HEK293 (cell line): ENCODE data around the gene FNDC10.

Experiments
- KLF10 ChIP-seq: fragments of 450-650 bp; IDR thresholded peaks from 2 replicates; pipeline ENCODE4 v1.5.1; 2018; ENCODE audit warnings: missing biosample characterization, mild to moderate bottlenecking, missing genetic modification characterization
- ZNF133 ChIP-seq: fragments of 450-650 bp; formaldehyde crosslinking; IDR thresholded peaks from 2 replicates; pipeline ENCODE4 v1.5.1; 2016; ENCODE audit warnings: missing biosample characterization, missing genetic modification characterization
- ZNF146 ChIP-seq: fragments of 450-650 bp; formaldehyde crosslinking; IDR thresholded peaks from 2 replicates; pipeline ENCODE4 v1.5.1; 2016; ENCODE audit warnings: missing biosample characterization, missing genetic modification characterization
- ZNF311 ChIP-seq: fragments of 450-650 bp; formaldehyde crosslinking; IDR thresholded peaks from 2 replicates; pipeline ENCODE4 v1.5.1; 2017; ENCODE audit warnings: missing biosample characterization, missing genetic modification characterization, borderline replicate concordance
- TF ChIP-seq, protein P1 (sequence below): fragments of 450-650 bp; formaldehyde crosslinking; IDR thresholded peaks from 2 replicates; pipeline ENCODE4 v1.5.1; 2016; ENCODE audit warnings: missing biosample characterization, missing genetic modification characterization, borderline replicate concordance
- TF ChIP-seq, protein P2 (sequence below): fragments of 450-650 bp; formaldehyde crosslinking; IDR thresholded peaks from 2 replicates; pipeline ENCODE4 v1.5.1; 2016; ENCODE audit warnings: missing biosample characterization, missing genetic modification characterization
- TF ChIP-seq, protein P3 (sequence below): fragments of 450-650 bp; formaldehyde crosslinking; IDR thresholded peaks from 2 replicates; pipeline ENCODE4 v1.5.1; 2016; ENCODE audit warnings: missing biosample characterization, missing genetic modification characterization

DNA sequence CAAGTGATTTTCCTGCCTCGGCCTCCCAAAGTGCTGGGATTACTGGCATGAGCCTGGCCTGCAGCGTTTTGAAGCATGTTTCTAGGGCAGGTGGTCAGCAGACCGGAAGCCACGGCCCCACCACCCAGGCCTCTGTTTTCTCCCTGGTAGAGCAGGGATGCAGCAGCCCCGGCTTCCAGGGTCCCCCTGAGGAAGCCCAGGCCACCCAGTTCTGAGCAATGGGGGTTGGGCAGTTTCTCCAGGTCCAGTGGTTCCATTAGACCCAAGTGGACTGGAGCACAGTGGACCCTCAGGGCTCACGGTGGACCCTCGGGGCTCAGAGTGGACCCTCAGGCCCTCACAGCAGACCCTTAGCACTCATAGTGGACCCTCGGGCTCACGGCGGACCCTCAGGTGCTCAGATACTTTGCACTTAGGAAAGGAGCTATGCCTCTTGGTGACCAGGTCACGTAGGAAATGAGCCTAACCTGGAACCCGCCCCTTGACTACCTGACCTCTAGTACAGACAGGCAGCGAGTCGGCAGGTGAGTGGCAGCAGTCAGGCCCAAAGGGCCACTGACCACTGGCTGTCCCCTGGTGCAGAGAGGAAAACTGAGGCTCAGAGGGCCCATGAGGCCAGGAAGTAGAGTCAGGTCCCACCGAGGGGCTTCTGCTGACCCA is 4.6 kb upstream of the FNDC10 start:
- TF ChIP-seq, protein P1, sequence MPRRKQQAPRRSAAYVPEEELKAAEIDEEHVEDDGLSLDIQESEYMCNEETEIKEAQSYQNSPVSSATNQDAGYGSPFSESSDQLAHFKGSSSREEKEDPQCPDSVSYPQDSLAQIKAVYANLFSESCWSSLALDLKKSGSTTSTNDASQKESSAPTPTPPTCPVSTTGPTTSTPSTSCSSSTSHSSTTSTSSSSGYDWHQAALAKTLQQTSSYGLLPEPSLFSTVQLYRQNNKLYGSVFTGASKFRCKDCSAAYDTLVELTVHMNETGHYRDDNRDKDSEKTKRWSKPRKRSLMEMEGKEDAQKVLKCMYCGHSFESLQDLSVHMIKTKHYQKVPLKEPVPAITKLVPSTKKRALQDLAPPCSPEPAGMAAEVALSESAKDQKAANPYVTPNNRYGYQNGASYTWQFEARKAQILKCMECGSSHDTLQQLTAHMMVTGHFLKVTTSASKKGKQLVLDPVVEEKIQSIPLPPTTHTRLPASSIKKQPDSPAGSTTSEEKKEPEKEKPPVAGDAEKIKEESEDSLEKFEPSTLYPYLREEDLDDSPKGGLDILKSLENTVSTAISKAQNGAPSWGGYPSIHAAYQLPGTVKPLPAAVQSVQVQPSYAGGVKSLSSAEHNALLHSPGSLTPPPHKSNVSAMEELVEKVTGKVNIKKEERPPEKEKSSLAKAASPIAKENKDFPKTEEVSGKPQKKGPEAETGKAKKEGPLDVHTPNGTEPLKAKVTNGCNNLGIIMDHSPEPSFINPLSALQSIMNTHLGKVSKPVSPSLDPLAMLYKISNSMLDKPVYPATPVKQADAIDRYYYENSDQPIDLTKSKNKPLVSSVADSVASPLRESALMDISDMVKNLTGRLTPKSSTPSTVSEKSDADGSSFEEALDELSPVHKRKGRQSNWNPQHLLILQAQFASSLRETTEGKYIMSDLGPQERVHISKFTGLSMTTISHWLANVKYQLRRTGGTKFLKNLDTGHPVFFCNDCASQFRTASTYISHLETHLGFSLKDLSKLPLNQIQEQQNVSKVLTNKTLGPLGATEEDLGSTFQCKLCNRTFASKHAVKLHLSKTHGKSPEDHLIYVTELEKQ (tag by site-specific recombination) = no peak
- TF ChIP-seq ZNF311 (tag by site-specific recombination) = no peak
- TF ChIP-seq, protein P2, sequence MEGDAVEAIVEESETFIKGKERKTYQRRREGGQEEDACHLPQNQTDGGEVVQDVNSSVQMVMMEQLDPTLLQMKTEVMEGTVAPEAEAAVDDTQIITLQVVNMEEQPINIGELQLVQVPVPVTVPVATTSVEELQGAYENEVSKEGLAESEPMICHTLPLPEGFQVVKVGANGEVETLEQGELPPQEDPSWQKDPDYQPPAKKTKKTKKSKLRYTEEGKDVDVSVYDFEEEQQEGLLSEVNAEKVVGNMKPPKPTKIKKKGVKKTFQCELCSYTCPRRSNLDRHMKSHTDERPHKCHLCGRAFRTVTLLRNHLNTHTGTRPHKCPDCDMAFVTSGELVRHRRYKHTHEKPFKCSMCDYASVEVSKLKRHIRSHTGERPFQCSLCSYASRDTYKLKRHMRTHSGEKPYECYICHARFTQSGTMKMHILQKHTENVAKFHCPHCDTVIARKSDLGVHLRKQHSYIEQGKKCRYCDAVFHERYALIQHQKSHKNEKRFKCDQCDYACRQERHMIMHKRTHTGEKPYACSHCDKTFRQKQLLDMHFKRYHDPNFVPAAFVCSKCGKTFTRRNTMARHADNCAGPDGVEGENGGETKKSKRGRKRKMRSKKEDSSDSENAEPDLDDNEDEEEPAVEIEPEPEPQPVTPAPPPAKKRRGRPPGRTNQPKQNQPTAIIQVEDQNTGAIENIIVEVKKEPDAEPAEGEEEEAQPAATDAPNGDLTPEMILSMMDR (tag by site-specific recombination) = no peak
- TF ChIP-seq KLF10 = no peak
- TF ChIP-seq ZNF146 (tag by site-specific recombination) = no peak
- TF ChIP-seq ZNF133 (tag by site-specific recombination) = no peak
- TF ChIP-seq, protein P3, sequence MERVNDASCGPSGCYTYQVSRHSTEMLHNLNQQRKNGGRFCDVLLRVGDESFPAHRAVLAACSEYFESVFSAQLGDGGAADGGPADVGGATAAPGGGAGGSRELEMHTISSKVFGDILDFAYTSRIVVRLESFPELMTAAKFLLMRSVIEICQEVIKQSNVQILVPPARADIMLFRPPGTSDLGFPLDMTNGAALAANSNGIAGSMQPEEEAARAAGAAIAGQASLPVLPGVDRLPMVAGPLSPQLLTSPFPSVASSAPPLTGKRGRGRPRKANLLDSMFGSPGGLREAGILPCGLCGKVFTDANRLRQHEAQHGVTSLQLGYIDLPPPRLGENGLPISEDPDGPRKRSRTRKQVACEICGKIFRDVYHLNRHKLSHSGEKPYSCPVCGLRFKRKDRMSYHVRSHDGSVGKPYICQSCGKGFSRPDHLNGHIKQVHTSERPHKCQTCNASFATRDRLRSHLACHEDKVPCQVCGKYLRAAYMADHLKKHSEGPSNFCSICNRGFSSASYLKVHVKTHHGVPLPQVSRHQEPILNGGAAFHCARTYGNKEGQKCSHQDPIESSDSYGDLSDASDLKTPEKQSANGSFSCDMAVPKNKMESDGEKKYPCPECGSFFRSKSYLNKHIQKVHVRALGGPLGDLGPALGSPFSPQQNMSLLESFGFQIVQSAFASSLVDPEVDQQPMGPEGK (tag by site-specific recombination) = no peak
